NCI-H524 (cell line): ENCODE data around the gene OSGEP.
"Not testable (repeated sequence)": the region's sequence is repeated elsewhere in the genome, so short reads cannot be mapped to it uniquely, and the experiment has no call there.

ENCODE experiments used
- DNase-seq, 2 experiments: peaks; one replicate each; lab custom pipeline; 2025; lab: John Stamatoyannopoulos, UW

Gene OSGEP

GRCh38 chr14:20469890-20470602 lies 15.4 kb upstream of the OSGEP start:
- DNase-seq: peak; percentile 70 to 73

- DNase-seq: peak; percentile 95 to 99
These were observed 14.8 kb upstream of the OSGEP start, which contains the start of gene PNP for GRCh38 chr14:20469242-20469889. Gene PNP (plus strand): TSS chr14:20469406. CDS start chr14:20469525, 119 bp downstream.

GRCh38 chr14:20468764-20469241 lies 14.2 kb upstream of the OSGEP start:
- peak in 1 of 2 experiments; percentile 54 for DNase-seq

- DNase-seq: peak; percentile 100
These were observed 6.9 kb upstream of the OSGEP start, which contains the start of gene PIP4P1 for GRCh38 chr14:20461225-20462141. Gene PIP4P1 (minus strand): TSS chr14:20461434. CDS start chr14:20461325, 109 bp downstream.

- peak in 1 of 2 experiments; percentile 37 for DNase-seq
These were observed 6.0 kb upstream of the OSGEP start for GRCh38 chr14:20460458-20461224.

GRCh38 chr14:20458031-20458789 lies 3.6 kb upstream of the OSGEP start:
- DNase-seq: peak; percentile 76 to 91

- no peak for DNase-seq
These were observed 2.4 kb upstream of the OSGEP start for GRCh38 chr14:20456971-20457370.

GRCh38 chr14:20455355-20456300 lies 1.0 kb upstream of the OSGEP start:
- no peak for DNase-seq

- not testable (repeated sequence) for DNase-seq
These were observed 1.8 kb downstream of the OSGEP start for GRCh38 chr14:20452831-20453230.

GRCh38 chr14:20446889-20447288 lies 7.7 kb downstream of the OSGEP start:
- no peak for DNase-seq

GRCh38 chr14:20443650-20444049 lies 11.0 kb downstream of the OSGEP start:
- peak in 1 of 2 experiments; percentile 50 for DNase-seq

- no peak for DNase-seq
These were observed 13.2 kb downstream of the OSGEP start for GRCh38 chr14:20441461-20441860.

GRCh38 chr14:20440882-20441281 lies 13.7 kb downstream of the OSGEP start:
- DNase-seq: no peak

GRCh38 chr14:20440465-20440864 lies 14.1 kb downstream of the OSGEP start:
- DNase-seq: no peak

GRCh38 chr14:20438664-20439063 lies 15.9 kb downstream of the OSGEP start:
- DNase-seq: no peak

- DNase-seq: no peak
These were observed 18.3 kb downstream of the OSGEP start for GRCh38 chr14:20436363-20436755.

GRCh38 chr14:20435582-20436362 lies 18.8 kb downstream of the OSGEP start, which contains the start of gene KLHL33:
Gene KLHL33 (minus strand): TSS chr14:20436166. CDS start chr14:20435811, 355 bp downstream.
- peak; percentile 30 to 69 for DNase-seq
